NB4 (cell line): ENCODE measurements around the gene CFAP100.

Experiments
- DNase-seq: peaks from one replicate; pipeline ENCODE4 v3.0.0; 2010; ENCODE audit warnings: low read depth
- H3K4me3 ChIP-seq: one replicate; pipeline ENCODE4 v1.5.1; 2011; ENCODE audit warnings: mild to moderate bottlenecking, low read depth, low read length, moderate library complexity
- CTCF ChIP-seq: IDR thresholded peaks from one replicate; pipeline ENCODE4 v1.5.1; 2012; ENCODE audit warnings: low read depth, low read length
- MAX ChIP-seq: IDR thresholded peaks from 2 replicates; pipeline ENCODE4 v1.6.1; 2011; ENCODE audit warnings: low read depth, low read length
- MYC ChIP-seq: IDR thresholded peaks from 2 replicates; pipeline ENCODE4 v1.6.1; 2011; ENCODE audit warnings: low read depth, low read length
- POLR2A ChIP-seq: IDR thresholded peaks from 2 replicates; pipeline ENCODE4 v1.6.1; 2011; ENCODE audit warnings: mild to moderate bottlenecking; ENCODE audit not compliant: insufficient read length; ENCODE audit errors: extremely low read depth

The CFAP100 gene

GRCh38 chr3:126393563-126393962 lies 1.1 kb upstream of the CFAP100 start:
- TF ChIP-seq CTCF = no peak
- TF ChIP-seq MYC = no peak
- no peak for TF ChIP-seq MAX
- no peak for TF ChIP-seq POLR2A
- H3K4me3 ChIP-seq = no peak overlapping the region
- DNase-seq = no peak

- no peak overlapping the region for H3K4me3 ChIP-seq
- TF ChIP-seq CTCF = no peak
- no peak for TF ChIP-seq MAX
- no peak for TF ChIP-seq POLR2A
- no peak for TF ChIP-seq MYC
- DNase-seq = no peak
Measured at GRCh38 chr3:126394977-126395321, 240 bp downstream of the CFAP100 start.

GRCh38 chr3:126395846-126396513 lies 1.3 kb downstream of the CFAP100 start:
- H3K4me3 ChIP-seq = no peak overlapping the region
- no peak for TF ChIP-seq POLR2A
- TF ChIP-seq MYC = no peak
- no peak for TF ChIP-seq MAX
- no peak for TF ChIP-seq CTCF
- DNase-seq = no peak

GRCh38 chr3:126396536-126396935 lies 1.8 kb downstream of the CFAP100 start:
- no peak for DNase-seq
- H3K4me3 ChIP-seq = no peak overlapping the region
- no peak for TF ChIP-seq CTCF
- TF ChIP-seq MYC = no peak
- no peak for TF ChIP-seq MAX

GRCh38 chr3:126397610-126398422 lies 3.1 kb downstream of the CFAP100 start:
- DNase-seq = no peak
- no peak for TF ChIP-seq CTCF
- no peak for TF ChIP-seq POLR2A
- no peak for TF ChIP-seq MYC
- no peak for TF ChIP-seq MAX
- H3K4me3 ChIP-seq = no peak overlapping the region
